ENCODE data around the gene LYST.
"Not testable (repeated sequence)": the region's sequence is repeated elsewhere in the genome, so short reads cannot be mapped to it uniquely, and the experiment has no call there.

Gene LYST

DNA sequence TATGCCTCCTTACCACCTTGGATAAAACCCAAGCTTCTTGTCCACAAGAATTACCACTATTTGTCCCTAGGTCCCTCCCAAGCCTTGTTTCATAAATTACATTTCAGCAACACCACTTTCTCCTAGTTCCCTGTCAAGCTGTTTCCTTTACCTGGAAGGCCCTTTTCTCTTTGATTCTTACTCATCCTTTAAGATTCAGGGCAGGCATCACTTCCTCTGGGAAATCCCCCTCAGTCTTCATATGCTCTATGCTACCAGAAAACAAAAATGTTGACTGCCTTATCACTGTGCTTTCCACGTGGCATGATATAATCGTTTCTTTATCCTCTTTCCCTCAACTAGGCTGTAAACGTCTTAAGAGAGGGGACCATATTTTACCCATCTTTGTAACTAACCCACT lies 102.7 kb downstream of the LYST start:
- no peak for DNase-seq (ENCODE audit: low read depth)

DNA sequence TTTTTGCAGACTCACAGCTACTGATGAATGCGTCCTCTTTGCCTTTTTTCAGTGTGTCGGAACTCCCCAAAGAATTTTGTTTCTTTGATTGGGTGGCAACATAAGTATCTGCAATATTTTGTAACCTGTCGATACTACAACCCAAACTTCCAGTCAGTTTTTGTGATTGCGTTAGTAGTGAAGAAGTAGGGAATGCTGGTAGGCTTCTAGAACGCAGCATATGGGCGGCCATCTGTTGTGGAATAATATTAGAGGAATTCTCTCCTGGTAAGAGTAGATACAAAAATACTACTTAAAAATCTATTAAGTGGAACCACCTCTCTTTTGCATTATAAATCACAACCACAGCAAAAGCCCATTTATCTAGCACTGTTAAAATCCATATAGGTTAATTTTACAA lies 107.4 kb downstream of the LYST start:
- DNase-seq (ENCODE audit: low read depth): no peak

DNA sequence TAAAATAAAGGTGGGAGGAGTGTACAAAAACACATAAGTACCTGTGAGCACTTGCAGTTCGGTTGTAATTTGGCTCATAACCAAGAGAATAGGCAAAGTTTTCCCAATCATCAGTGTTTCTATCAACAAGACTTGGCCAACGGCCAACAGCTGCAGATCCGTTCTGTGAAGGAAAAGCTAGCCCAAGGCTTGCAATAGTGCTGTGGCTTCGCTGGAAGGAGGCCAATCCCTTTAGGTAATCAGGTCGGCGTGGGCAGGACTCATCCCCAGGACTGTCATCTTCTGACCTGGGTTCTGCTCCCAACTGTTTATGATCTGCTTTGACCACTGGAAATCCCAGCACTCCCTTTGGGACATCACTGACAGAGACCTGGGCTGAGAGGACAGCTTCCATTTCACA lies 107.8 kb downstream of the LYST start:
- DNase-seq (ENCODE audit: low read depth): no peak

DNA sequence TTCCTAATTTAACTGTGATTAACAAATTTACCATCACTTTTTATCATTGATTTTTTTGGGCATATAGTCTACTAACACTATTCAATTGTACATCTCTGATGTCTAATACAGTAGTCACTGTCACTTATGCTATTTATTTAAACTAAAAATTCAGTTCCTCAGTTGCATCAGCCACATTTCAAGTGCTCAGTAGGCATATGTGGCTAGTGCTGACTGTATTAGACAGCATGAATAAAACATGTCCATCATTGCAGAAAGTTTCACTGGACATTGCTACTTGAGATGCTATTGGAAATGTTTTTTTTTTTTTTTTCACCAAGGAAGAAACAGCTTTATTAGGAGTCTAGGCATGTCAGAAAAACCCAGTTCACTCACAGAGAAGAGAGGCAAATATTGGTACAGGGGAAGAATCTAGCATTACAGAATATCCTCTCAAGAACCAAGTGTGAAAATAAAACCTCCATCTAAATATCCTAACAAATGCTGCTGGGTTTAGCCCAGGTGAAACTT lies 109.1 kb downstream of the LYST start:
- no peak for DNase-seq (ENCODE audit: low read depth)

DNA sequence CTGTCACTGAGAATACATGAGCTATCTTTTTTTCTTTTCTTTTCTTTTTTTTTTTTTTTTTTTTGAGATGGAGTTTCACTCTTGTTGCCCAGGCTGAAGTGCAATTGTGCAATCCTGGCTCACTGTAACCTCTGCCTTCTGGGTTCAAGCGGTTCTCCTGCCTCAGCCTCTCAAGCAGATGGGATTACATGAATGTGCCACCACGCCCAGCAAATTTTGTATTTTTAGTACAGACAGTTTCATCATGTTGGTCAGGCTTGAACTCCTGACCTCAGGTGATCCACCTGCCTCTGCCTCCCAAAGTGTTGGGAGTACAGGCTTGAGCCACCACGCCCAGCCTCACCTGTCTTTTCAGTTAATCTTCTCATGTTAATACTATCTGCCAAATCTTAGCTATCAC lies 112.5 kb downstream of the LYST start:
- DNase-seq (ENCODE audit: low read depth): not testable (repeated sequence)

DNA sequence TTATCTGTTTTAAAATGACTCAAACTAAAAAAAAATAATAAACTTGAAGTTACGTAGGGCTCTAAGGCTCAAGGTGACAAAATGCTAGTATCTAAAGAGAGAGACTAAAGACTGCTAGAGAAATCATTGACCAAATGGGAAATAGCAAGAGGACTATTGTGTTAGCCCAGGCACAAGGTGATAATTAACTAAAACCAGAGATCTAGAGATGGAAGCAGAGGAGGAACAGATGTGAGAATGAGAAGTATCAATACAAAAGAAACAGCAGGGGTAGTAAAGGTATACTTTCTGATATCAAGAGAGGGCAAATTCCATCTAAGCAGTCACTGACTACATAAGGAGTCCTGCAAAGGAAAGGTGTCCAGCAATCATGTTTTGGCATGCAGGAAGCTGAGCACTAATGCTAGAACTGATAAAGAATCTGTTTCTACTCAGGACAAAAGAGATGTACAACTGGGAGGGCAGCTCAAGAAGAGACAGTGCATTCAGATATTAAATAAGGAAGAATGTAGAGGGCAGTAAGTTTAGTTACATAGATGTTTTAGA lies 116.9 kb downstream of the LYST start:
- DNase-seq (ENCODE audit: low read depth): no peak

DNA sequence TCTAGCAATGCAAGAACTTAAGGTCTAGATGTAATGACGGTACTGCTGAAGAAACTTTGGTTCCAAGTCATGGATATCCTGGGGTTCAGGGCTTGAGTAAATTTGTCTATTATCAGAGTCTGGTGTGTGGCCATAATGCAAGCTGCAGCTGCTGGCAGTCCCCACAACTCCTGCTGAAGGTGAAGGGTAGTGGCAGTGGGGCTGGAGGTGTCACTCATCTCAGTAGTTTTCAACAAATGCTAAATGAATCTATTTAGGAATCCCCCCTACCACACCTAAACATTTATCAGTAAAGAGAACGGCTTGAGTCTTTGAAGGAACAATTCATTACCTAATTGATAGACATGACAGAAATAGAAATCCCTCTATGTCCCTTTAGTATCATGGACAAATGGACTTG lies 118.0 kb downstream of the LYST start:
- DNase-seq (ENCODE audit: low read depth): no peak

DNA sequence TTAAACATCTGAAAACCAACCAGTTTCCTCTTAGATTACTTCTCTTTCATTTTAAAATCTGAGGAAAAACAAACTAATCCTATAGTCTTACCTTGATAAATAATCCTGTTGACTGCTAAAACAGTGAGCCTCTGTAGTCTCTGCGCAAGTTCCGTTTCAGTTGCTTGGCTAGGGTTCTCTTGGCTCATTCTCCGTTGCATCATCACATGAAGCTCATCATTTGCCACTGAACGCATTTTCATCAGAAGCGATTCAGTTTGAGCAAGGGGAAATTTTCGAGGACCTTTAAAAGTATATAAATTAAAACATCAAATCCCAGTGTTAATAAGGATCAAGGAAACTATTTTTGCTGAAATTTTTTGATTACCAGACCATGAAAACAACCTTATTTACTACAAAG lies 120.5 kb downstream of the LYST start:
- DNase-seq (ENCODE audit: low read depth): no peak

DNA sequence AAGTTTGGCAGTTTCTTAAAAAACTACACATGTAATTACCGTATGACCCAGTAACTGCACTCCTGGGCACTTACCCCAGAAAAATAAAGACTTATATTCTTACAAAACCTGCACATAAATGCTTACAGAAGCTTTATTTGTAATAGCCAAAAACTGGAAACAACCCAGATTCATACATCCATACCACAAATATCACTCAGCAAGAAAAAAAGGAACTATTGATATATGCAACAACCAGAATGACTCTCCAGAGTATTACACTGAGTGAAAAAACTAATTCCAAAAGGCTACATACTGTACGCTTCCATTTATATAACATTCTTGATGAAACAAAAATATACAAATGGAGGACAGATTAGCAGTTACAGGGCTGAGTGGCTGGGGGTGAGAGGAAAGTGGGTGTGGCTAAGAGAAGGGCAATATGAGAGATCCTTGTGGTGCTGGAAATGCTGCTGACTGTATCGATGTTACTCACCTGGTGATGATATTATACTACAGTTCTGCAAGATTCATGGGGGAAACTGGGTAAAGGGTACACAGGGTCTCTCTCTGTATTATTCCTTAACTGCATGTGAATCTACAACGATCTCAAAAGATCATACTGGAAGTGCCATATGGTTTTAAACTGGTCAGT lies 121.1 kb downstream of the LYST start:
- no peak for DNase-seq (ENCODE audit: low read depth)

DNA sequence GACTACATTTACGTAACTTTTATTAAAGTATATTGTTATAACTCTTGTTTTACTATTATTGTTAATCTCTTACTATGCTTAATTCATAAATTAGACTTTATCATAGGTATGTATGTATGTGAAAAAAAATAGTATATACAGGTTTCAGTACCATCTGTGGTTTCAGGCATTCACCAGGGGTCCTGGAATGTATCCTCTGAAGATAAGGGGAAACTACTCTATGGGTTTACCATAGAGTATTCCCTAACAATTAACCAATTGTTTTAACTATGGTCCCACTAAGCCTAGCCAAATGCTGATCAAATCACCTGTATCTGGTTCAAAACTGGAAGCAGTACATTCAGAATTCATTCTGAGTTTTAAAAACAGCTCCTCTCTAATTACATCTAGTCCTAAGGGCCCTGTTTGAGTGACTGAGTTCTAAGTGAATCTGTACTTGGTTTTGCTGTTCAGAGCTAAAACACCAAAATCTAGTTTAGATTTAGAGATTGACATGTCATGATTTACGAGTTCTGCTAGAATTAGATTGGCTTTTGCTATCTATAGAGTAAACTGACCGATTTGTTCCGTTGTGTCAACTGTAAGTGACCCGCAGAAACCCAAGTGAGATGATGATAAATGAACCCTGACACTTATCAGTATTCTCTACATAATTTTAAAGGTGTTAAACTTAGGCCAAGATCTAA lies 123.6 kb downstream of the LYST start:
- DNase-seq (ENCODE audit: low read depth): no peak

DNA sequence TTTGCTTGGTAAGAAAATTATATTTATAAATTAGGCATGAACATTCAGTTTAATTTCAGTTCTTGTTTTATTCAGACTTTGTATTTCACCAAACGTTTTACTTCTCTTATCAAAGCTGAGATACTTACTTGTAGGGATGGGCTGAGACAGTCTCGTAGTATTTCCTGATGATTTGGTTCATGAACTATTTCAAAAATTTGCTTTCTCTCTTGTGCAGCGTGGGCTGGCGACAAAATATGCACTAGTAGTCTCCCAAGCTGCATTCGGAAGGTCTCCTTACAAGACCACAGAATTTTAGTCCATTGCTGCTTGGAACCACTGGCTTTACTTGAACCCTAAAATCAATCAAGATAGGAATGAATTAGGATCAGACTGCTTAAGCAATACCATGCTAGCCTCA lies 125.4 kb downstream of the LYST start:
- DNase-seq (ENCODE audit: low read depth): no peak

DNA sequence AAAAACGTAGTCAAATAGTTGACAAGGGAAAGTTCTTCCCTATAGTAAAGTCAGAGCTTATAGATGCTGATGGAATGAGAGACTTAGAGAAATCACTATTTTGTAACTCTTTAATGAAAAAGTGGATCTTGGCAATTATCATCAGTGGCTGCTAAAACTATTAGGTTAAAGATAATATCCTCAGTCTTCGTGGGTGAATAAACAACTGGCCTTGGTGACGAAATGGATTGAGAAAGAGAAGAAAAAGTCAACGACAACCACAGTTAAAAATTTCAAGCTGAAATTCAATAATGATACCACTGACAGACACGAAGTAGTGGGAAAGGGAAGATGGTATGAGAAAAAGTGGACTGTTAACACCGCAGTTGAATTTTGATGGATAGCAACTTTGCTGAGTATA lies 127.1 kb downstream of the LYST start:
- no peak for DNase-seq (ENCODE audit: low read depth)

DNA sequence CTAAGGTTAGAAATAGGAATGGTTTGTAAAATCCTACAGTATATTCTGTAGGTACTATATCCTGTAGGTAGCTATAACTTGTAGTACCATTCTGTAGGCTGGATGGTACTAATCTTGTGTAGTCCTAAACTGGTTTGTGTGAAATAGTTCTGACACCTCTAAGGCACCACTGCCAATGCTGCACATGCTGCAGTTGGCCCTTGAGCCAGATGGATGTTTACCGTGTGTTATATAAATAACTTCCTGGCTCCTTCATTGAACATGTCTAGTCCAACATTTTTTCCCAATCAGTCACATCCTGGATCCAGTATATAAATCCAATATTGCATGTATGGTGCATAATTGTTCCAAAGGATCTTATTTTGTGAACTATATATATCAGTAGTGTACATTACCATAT lies 127.6 kb downstream of the LYST start:
- no peak for DNase-seq (ENCODE audit: low read depth)

DNA sequence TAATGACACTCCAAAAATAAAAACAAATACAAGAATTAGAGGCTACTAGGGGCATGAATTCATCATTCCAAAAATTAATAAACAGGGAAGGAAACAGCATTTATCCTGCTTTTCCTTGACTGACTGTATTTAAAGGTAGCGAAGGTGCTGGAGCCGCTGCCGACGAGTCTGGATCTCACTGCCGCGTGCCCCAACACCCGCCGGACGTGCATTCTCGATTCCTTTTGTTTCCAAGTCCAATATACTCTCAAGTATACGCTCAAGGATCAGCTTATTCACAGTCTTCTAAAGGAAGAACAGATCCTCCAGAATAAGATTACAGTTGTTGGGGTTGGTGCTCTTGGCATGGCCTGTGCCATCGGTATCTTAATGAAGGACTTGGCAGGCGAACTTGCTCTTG lies 129.0 kb downstream of the LYST start:
- DNase-seq (ENCODE audit: low read depth): no peak

DNA sequence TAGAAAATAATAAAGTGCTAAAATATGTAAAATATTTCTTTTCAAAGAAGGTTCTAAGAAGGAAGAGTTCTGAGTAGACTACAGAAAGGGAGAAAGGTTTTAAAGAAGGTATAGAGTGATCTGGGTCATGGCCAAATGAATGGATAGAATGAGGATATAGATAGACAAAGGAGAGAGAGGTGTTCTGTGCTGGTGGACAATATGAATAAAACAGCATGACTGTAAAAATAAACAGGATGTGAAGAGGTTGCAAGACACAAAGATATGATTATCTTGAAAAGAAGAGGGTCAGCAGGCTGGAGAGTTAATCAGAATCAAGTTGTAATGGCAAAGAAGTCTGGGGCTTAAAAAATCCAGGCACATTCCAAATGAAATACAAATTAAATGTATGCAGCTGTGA lies 130.4 kb downstream of the LYST start:
- no peak for DNase-seq (ENCODE audit: low read depth)

DNA sequence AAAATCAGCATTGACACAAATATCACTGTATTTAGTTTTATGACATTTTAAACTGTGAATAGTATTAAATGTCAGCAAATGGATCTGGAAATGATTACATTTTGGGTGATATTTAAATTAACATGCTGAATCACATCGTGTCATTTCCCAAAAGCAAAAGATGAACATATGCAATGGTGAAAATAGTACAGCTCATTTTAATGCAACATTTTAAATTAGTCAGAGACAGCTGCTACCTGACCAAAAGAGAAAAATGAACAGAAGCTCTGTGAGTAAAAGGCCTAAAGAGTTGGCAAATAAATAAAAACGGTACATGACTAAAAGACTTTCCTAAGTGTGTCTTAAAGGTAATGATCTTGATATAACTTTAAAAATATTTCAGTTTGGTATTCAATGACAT lies 131.1 kb downstream of the LYST start:
- DNase-seq (ENCODE audit: low read depth): no peak

DNA sequence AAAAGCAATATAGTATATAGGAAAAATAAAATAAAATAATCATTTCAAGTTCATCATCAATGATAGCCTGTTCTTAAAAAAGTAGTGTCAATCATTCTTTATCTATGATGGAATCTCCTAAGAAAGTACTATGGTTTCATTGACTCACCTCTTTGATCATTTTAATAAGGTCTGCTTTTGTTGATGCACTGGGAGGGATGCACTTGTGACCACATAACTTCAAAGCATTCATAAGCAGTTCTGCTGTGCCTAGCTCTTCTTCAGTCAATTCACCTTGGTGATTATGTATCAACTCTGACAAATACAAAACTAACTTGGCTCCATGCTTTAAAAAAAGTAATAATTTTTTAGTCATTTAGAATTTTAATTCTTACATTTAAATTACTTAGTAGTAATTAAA lies 132.4 kb downstream of the LYST start:
- no peak for DNase-seq (ENCODE audit: low read depth)

DNA sequence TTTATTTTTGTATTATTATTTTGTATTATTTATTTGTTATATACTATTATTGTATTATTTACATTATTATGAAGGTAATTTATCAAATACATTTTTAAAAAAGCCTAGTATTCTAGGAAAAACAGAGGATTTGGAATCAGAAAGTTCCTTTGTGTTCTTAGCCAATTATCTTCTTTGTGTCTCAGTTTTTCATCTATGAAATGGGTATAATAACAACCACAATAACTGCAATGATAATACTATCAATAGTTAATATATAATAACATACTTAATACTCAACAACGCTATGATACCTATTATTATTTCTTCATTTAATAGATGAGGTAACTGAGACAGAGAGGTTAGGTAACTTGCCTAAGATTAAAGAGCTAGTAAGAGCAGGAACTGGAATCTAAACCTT lies 136.7 kb downstream of the LYST start:
- DNase-seq (ENCODE audit: low read depth): no peak

DNA sequence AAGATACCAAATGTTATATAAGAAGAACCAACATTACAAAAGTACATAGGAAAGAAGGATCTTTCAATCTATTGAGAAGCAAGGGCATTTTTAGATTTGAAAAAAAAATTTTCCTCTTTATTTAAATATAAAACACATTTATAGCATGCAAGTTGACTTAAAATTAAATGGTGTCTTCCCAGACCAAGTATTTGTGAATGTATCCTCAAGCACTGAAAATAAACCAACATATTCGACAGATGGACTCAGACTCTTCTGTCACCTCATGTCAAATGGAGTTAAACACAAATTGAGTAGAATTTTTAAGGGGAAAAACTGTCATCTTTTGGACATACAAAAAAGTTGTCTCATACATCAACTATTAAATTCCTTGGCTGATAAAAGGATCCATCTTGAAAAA lies 140.1 kb downstream of the LYST start:
- DNase-seq (ENCODE audit: low read depth): no peak

DNA sequence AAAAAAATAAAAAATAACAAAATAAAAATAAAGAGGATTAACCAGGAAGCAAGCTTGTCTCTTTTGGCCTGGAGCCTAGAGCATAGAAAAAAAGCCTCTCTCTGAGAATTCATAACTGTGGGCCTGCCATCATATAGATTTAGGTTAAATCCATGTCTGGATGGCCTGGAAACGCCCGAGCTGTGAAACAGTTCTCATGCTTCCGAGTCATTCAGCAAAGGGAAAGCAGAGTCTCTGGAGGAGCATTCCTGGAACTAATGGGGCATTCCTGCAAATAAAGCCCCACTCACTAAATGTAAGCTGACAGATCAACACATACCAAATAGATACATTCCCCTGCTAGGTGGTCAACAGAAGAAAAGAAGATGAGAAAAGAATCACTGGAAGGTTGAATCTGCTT lies 141.3 kb downstream of the LYST start:
- no peak for DNase-seq (ENCODE audit: low read depth)

DNA sequence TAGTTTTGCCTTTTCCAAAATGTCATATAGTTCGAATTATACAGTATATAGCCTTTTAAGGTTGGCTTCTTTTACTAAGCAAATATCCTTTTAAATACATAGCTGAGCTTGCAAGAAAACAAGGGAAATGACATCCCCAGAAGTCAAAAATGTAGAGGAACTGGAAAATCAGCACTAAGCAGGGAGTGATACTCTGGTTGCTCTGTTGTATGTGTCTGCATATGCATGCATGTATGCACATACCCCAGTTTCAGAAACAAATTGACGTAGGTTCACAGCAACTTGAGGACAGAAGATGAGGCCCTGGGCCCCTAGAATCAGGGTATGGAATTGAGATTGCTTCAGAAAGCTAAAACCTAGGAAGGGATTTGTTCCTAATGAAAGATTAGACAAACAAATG lies 142.0 kb downstream of the LYST start:
- DNase-seq (ENCODE audit: low read depth): no peak

DNA sequence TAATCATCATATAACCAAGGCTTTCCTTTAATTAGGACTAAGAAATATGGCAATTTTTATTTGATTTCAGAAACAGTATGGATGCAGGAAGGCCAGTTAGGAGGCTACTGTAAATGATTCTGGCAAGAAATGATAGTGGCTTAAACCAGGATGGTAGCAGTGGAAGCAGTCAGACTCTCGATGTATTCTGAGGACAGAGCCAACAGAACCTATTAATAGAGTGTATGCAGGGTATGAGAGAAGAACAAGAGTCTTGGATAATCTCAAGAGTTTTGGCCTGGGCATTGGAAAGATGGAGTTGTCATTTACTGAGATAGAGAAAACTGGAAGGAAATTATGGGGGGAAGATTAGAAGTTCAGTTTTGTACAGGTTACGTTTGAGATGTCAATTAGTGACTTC lies 143.8 kb downstream of the LYST start:
- no peak for DNase-seq (ENCODE audit: low read depth)

DNA sequence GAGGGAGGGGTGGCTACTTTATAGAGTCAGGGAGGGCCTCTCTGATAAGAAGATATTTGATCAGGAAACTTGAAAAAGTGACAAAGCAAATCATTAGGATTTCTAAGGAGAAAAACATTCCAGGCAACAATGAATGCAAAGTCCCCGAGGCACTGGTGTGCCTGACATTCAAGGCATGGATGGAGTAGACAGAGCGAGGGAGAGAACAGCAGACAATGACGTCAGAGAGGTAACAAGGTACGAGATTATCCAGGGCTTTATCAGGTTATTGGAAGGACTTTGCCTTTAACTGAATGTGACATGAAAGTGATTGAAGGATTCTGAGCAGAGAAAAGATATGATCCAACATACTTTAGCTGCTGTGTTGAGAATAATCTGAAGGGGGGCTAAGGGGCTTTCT lies 144.7 kb downstream of the LYST start:
- no peak for DNase-seq (ENCODE audit: low read depth)

DNA sequence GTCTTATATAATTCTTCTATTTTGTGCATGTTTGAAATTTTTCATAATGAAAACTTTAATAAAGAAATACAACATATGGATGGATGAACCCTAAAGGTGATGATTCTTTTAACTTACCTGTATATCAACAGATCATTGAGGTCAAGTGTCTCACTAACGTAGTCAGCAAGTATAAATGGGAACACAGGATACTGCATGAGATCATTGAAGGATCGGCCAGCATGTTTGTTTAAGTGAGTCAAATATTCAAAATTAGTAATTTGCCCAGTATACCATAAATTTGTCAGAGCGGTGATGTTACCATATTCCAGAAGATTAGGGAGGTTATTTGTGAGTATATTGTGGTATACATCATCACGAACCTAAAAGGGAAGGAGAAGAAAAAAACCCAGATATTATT lies 146.2 kb downstream of the LYST start:
- no peak for DNase-seq (ENCODE audit: low read depth)

Data from activated T-helper 1 cell treated with Interleukin-2 at 50 U/mL for 16 hours (primary cell).